Liver (tissue), 3 donors: ENCODE measurements around the gene ARAP3.

Experiments
- SP1 ChIP-seq: IDR thresholded peaks from 2 replicates; pipeline ENCODE4 v1.6.1; 2018; ENCODE audit warnings: antibody characterized with exemption, mild to moderate bottlenecking
- TAF1 ChIP-seq: conservative IDR thresholded peaks from 2 replicates; pipeline ENCODE4 v1.6.1; 2016; ENCODE audit warnings: antibody characterized with exemption, mild to moderate bottlenecking
- TF ChIP-seq, protein P1 (sequence below): fragments of 150-350 bp; IDR thresholded peaks from 2 replicates; pipeline ENCODE4 v1.5.1; 2017; ENCODE audit warnings: improper control_type of control experiment, low read depth, low read length; ENCODE audit not compliant: missing input control
- TF ChIP-seq, protein P2 (sequence below): IDR thresholded peaks from 2 replicates; pipeline ENCODE4 v1.6.1; 2016; ENCODE audit warnings: antibody characterized with exemption
- TF ChIP-seq, protein P3 (sequence below): IDR thresholded peaks from 2 replicates; pipeline ENCODE4 v1.6.1; 2016; ENCODE audit warnings: antibody characterized with exemption, mild to moderate bottlenecking
- donor health status: healthy.
- donor health status: healthy.

DNA sequence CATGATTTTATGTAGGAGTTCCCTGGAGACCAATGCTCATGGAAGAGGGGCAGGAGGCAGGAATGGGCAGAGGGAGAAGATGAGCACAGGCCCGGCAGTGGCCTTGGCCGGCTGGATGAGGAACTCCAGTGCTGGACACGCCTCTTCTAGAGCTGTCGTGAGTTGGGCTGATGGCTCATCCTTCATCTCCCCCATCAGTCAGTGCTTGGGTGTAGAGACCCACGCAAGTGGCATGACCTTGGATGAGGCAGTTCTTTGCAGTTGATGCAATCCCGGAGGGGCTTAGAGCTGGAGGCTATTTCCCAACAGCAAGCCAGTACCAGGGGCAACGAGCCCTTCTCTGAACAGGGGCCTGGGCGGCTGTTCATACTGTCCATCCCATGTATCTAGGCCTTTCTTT, 25.5 kb upstream of the ARAP3 start:
- TF ChIP-seq, protein P1, sequence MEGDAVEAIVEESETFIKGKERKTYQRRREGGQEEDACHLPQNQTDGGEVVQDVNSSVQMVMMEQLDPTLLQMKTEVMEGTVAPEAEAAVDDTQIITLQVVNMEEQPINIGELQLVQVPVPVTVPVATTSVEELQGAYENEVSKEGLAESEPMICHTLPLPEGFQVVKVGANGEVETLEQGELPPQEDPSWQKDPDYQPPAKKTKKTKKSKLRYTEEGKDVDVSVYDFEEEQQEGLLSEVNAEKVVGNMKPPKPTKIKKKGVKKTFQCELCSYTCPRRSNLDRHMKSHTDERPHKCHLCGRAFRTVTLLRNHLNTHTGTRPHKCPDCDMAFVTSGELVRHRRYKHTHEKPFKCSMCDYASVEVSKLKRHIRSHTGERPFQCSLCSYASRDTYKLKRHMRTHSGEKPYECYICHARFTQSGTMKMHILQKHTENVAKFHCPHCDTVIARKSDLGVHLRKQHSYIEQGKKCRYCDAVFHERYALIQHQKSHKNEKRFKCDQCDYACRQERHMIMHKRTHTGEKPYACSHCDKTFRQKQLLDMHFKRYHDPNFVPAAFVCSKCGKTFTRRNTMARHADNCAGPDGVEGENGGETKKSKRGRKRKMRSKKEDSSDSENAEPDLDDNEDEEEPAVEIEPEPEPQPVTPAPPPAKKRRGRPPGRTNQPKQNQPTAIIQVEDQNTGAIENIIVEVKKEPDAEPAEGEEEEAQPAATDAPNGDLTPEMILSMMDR, result no peak
- TF ChIP-seq, protein P2, sequence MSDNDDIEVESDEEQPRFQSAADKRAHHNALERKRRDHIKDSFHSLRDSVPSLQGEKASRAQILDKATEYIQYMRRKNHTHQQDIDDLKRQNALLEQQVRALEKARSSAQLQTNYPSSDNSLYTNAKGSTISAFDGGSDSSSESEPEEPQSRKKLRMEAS, result no peak
- no peak for TF ChIP-seq SP1
- TF ChIP-seq, protein P3, sequence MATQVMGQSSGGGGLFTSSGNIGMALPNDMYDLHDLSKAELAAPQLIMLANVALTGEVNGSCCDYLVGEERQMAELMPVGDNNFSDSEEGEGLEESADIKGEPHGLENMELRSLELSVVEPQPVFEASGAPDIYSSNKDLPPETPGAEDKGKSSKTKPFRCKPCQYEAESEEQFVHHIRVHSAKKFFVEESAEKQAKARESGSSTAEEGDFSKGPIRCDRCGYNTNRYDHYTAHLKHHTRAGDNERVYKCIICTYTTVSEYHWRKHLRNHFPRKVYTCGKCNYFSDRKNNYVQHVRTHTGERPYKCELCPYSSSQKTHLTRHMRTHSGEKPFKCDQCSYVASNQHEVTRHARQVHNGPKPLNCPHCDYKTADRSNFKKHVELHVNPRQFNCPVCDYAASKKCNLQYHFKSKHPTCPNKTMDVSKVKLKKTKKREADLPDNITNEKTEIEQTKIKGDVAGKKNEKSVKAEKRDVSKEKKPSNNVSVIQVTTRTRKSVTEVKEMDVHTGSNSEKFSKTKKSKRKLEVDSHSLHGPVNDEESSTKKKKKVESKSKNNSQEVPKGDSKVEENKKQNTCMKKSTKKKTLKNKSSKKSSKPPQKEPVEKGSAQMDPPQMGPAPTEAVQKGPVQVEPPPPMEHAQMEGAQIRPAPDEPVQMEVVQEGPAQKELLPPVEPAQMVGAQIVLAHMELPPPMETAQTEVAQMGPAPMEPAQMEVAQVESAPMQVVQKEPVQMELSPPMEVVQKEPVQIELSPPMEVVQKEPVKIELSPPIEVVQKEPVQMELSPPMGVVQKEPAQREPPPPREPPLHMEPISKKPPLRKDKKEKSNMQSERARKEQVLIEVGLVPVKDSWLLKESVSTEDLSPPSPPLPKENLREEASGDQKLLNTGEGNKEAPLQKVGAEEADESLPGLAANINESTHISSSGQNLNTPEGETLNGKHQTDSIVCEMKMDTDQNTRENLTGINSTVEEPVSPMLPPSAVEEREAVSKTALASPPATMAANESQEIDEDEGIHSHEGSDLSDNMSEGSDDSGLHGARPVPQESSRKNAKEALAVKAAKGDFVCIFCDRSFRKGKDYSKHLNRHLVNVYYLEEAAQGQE, result no peak
- TF ChIP-seq TAF1, result no peak
